GM12878 (cell line): ENCODE measurements around the gene SIRT7. TPM values are rescaled to one million over a fixed set of nuclear protein-coding genes. Genes with fewer than 3 reads are reported as not detected.

Experiments used
- ASH2L ChIP-seq: fragments of 300-600, 200-600 bp; sonication (generic); IDR thresholded peaks from 2 replicates; pipeline ENCODE4 v1.6.1; 2017; ENCODE audit warnings: low read depth, mild to moderate bottlenecking, borderline replicate concordance
- BCL3 ChIP-seq: IDR thresholded peaks from 2 replicates; pipeline ENCODE4 v1.6.1; 2011; ENCODE audit warnings: borderline replicate concordance, low read depth, mild to moderate bottlenecking, moderate library complexity, low read length; ENCODE audit not compliant: insufficient read depth, poor library complexity, severe bottlenecking
- CHD1 ChIP-seq: IDR thresholded peaks from 2 replicates; pipeline ENCODE4 v1.6.1; 2012; ENCODE audit warnings: low read depth, low read length, improper control_type of control experiment
- CUX1 ChIP-seq: IDR thresholded peaks from 2 replicates; pipeline ENCODE4 v1.6.1; 2012; ENCODE audit warnings: improper control_type of control experiment, low read depth, low read length; ENCODE audit not compliant: insufficient replicate concordance
- HDAC2 ChIP-seq: fragments of 200-600 bp; sonication (generic); IDR thresholded peaks from 2 replicates; pipeline ENCODE4 v1.6.1; 2017
- IKZF2 ChIP-seq, 2 experiments: fragments of 450-650 bp; IDR thresholded peaks; 2 replicates each; pipeline ENCODE4 v1.6.1; 2017; ENCODE audit warnings: mild to moderate bottlenecking in 2 of 2, moderate library complexity in 2 of 2
- MTA2 ChIP-seq: fragments of 450-650 bp; IDR thresholded peaks from 2 replicates; pipeline ENCODE4 v1.6.1; 2016; ENCODE audit warnings: low read depth, mild to moderate bottlenecking, moderate library complexity
- POLR2AphosphoS2 ChIP-seq: IDR thresholded peaks from 2 replicates; pipeline ENCODE4 v1.6.1; 2011; ENCODE audit warnings: low read depth, mild to moderate bottlenecking, low read length, improper control_type of control experiment, moderate library complexity
- PRDM15 ChIP-seq: fragments of 450-650 bp; formaldehyde crosslinking; IDR thresholded peaks from 2 replicates; pipeline ENCODE4 v1.4.0; 2020; ENCODE audit warnings: mild to moderate bottlenecking, moderate library complexity
- RUNX3 ChIP-seq: IDR thresholded peaks from 2 replicates; pipeline ENCODE4 v1.6.1; 2012; ENCODE audit warnings: low read length, inconsistent platforms
- YBX1 ChIP-seq: fragments of 450-650 bp; IDR thresholded peaks from 2 replicates; pipeline ENCODE4 v1.6.1; 2016; ENCODE audit warnings: antibody characterized with exemption
- YY1 ChIP-seq: IDR thresholded peaks from 2 replicates; pipeline ENCODE4 v1.6.1; 2011; ENCODE audit warnings: low read depth, mild to moderate bottlenecking, low read length
- polyA plus RNA-seq, 11 experiments: library from polyadenylated mRNA; depleted of rRNA in 4 of 11; unstranded in 6 of 11; stranded (reverse) in 5 of 11; fragments of >200 nt; fragmentation: Nextera tagmentation in 4 of 11; fragmentation: Illumina TruSeq in 1 of 11; extraction: Ambion mirVana in 4 of 11; extraction: Trizol in 1 of 11; gene quantifications; 1 replicate in 1 of 11; 2 replicates in 10 of 11; pipeline versions ENCODE4 v1.2.1 to v1.2.3, GENCODE V29; 2011 to 2016; ENCODE audit warnings: inconsistent platforms in 2 of 11, missing spikeins in 2 of 11, low read depth in 1 of 11
- total RNA-seq, 4 experiments: library from RNA; depleted of rRNA in 3 of 4; stranded (reverse); fragments of >200 nt in 3 of 4; fragmentation: Illumina TruSeq in 1 of 4; extraction: Trizol in 1 of 4; gene quantifications; 2 replicates each; pipeline versions ENCODE4 v1.2.1 to v1.2.3, GENCODE V29; 2013 to 2021

The SIRT7 gene
- total and polyA plus RNA-seq, 10 of the 15 experiments (the other 5 are each of a cell fraction or from before 2014, with no cell fraction given): 1.2 to 56.2 (median 22.7) TPM

- no peak for TF ChIP-seq RUNX3
- TF ChIP-seq MTA2: no peak
- no peak for TF ChIP-seq HDAC2
- TF ChIP-seq CHD1: no peak
- no peak for TF ChIP-seq POLR2AphosphoS2
- no peak for TF ChIP-seq IKZF2 (IDR thresholded peaks at IDR 0.05)
- TF ChIP-seq ASH2L: no peak
- no peak for TF ChIP-seq YY1
- no peak for TF ChIP-seq YBX1
- TF ChIP-seq CUX1: no peak
- no peak for TF ChIP-seq BCL3
- no peak for TF ChIP-seq PRDM15
These were observed 12.0 kb downstream of the SIRT7 start (continued) for GRCh38 chr17:81905993-81906392.
